PC-3 (cell line): ENCODE data around the gene SNORC. TPM values are rescaled to one million over a fixed set of nuclear protein-coding genes. Genes with fewer than 3 reads are reported as not detected.

Experiments
- ATAC-seq: fragments of 200-7000 bp; cut with Tn5 transposase; 2 replicates; pipeline ENCODE4 v1.9.1; 2020; ENCODE audit warnings: mild to moderate bottlenecking, moderate library complexity
- BruUV-seq: library from RNA; stranded (reverse); fragments of 400-500 nt; replicated peaks from 2 replicates; lab custom pipeline; 2021; lab: Mats Ljungman, UMichigan
- CTCF ChIA-PET: fragments of 300-600 bp; sonication (Branson Sonifier 250); formaldehyde crosslinking; loops from one replicate; lab custom pipeline; 2022; ENCODE audit warnings: antibody characterized with exemption; lab: Charles Lee
- POLR2A ChIA-PET: fragments of 300-600 bp; sonication (Branson Sonifier 250); formaldehyde crosslinking; loops from one replicate; lab custom pipeline; 2022; ENCODE audit warnings: antibody characterized with exemption; ENCODE audit not compliant: unreplicated experiment; lab: Charles Lee
- DNase-seq: peaks from one replicate; pipeline ENCODE4 v3.0.0-alpha.2; 2015
- H2AFZ ChIP-seq: fragments of 300-600 bp; sonication (generic); 2 replicates; pipeline ENCODE4 v1.6.0; 2016; ENCODE audit warnings: antibody characterized with exemption, low read length
- H3F3A ChIP-seq: fragments of 300-600 bp; sonication (generic); one replicate; pipeline ENCODE4 v1.6.0; 2017; ENCODE audit warnings: antibody characterized with exemption, low read length, control low read depth, mild to moderate bottlenecking; ENCODE audit not compliant: unreplicated experiment
- H3K27ac ChIP-seq: fragments of 300-600 bp; sonication (generic); 2 replicates; pipeline ENCODE4 v1.5.1; 2016; ENCODE audit warnings: mild to moderate bottlenecking, low read length
- H3K27me3 ChIP-seq: fragments of 300-600 bp; sonication (generic); 2 replicates; pipeline ENCODE4 v1.6.1; 2016; ENCODE audit warnings: low read length, mixed read lengths
- H3K36me3 ChIP-seq: fragments of 300-600 bp; sonication (generic); 2 replicates; pipeline ENCODE4 v1.6.1; 2016; ENCODE audit warnings: low read depth, mixed run types, low read length, mixed read lengths
- H3K4me1 ChIP-seq: fragments of 300-600 bp; sonication (generic); 2 replicates; pipeline ENCODE4 v1.5.1; 2016; ENCODE audit warnings: low read length; ENCODE audit not compliant: insufficient read depth
- H3K4me2 ChIP-seq: fragments of 300-600 bp; sonication (generic); 2 replicates; pipeline ENCODE4 v1.6.0; 2016; ENCODE audit warnings: low read length
- H3K4me3 ChIP-seq: fragments of 300-600 bp; sonication (generic); 2 replicates; pipeline ENCODE4 v1.5.1; 2016; ENCODE audit warnings: mild to moderate bottlenecking, low read length, mixed read lengths
- H3K79me2 ChIP-seq: fragments of 300-600 bp; sonication (generic); 2 replicates; pipeline ENCODE4 v1.6.1; 2017; ENCODE audit warnings: low read length, mixed read lengths
- H3K9ac ChIP-seq: fragments of 300-600 bp; sonication (generic); 2 replicates; pipeline ENCODE4 v1.6.0; 2016; ENCODE audit warnings: mild to moderate bottlenecking, low read length
- H3K9me2 ChIP-seq: fragments of 300-600 bp; sonication (generic); replicated peaks from 2 replicates; pipeline ENCODE4 v1.6.1; 2016; ENCODE audit warnings: mixed run types, low read length, mixed read lengths
- H3K9me3 ChIP-seq: fragments of 300-600 bp; sonication (generic); 2 replicates; pipeline ENCODE4 v1.6.1; 2016; ENCODE audit warnings: low read length, mixed read lengths
- H4K20me1 ChIP-seq: fragments of 300-600 bp; sonication (generic); 2 replicates; pipeline ENCODE4 v1.6.1; 2016; ENCODE audit warnings: low read length, mixed read lengths
- CTCF ChIP-seq: fragments of 300-600 bp; sonication (generic); conservative IDR thresholded peaks from 2 replicates; pipeline ENCODE4 v1.5.1; 2017; ENCODE audit warnings: antibody characterized with exemption, low read depth, mild to moderate bottlenecking, low read length
- EZH2 ChIP-seq: fragments of 300-600 bp; sonication (generic); IDR thresholded peaks from one replicate; pipeline ENCODE4 v1.6.1; 2017; ENCODE audit warnings: antibody characterized with exemption, mild to moderate bottlenecking, low read length; ENCODE audit not compliant: unreplicated experiment
- EZH2phosphoT487 ChIP-seq: fragments of 300-600 bp; sonication (generic); IDR thresholded peaks from 2 replicates; pipeline ENCODE4 v1.6.1; 2018; ENCODE audit warnings: mild to moderate bottlenecking, antibody characterized with exemption, low read length, borderline replicate concordance
- intact Hi-C: fragments of 100-400 bp; cut with micrococcal nuclease; formaldehyde crosslinking; loops from 2 replicates; pipeline ENCODE4 v1.9.0; 2023
- total RNA-seq: library from RNA; depleted of rRNA; stranded (reverse); fragments of >200 nt; gene quantifications from 2 replicates; pipeline ENCODE4 v1.2.3, GENCODE V29; 2014

The SNORC gene
- total RNA-seq, 1 experiment from 2014 or later: 11.1 TPM

- BruUV-seq: no TSS peak
- Histone ChIP-seq H3K9ac (no peak overlapping the region), H3K27me3 (no peaks in the 10 kb centered on the region), H3K4me3 (no peak overlapping the region), H2AFZ (no peak overlapping the region), H3K4me2 (no peak overlapping the region), H4K20me1 (no peaks in the 10 kb centered on the region), H3K9me2 (no peaks in the 10 kb centered on the region), H3K9me3 (no peaks in the 10 kb centered on the region), H3K36me3 (peaks cover 10% of the 10 kb centered on the region), H3F3A (no peaks in the 10 kb centered on the region), H3K79me2 (peaks cover 18% of the 10 kb centered on the region), H3K4me1 (peaks cover 14% of the 10 kb centered on the region; the same call in 1 of the 2 replicates), H3K27ac (no peak overlapping the region)
- intact Hi-C loops: no loop called here
- TF ChIP-seq CTCF: no peak
- no peak for TF ChIP-seq EZH2
- TF ChIP-seq EZH2phosphoT487: no peak
- no peak for ATAC-seq
- no peak for DNase-seq
- POLR2A ChIA-PET: no interaction called here
- CTCF ChIA-PET: no interaction called here
Measured at GRCh38 chr2:232882505-232883115, 12.5 kb downstream of the SNORC start.

GRCh38 chr2:232883116-232883721 lies 13.2 kb downstream of the SNORC start:
- H3K9ac ChIP-seq: no peak overlapping the region
- no peak for DNase-seq
- no peaks in the 10 kb centered on the region for H3K9me2 ChIP-seq
- H3F3A ChIP-seq: no peaks in the 10 kb centered on the region
- no peak overlapping the region for H3K4me2 ChIP-seq
- H4K20me1 ChIP-seq: no peaks in the 10 kb centered on the region
- POLR2A ChIA-PET: no interaction called here
- peaks cover 12% of the 10 kb centered on the region for H3K79me2 ChIP-seq
- intact Hi-C loops: no loop called here
- peaks cover 10% of the 10 kb centered on the region for H3K36me3 ChIP-seq
- H3K27ac ChIP-seq: no peak overlapping the region
- CTCF ChIA-PET: no interaction called here
- peaks cover 10% of the 10 kb centered on the region; the same call in 1 of the 2 replicates for H3K4me1 ChIP-seq
- BruUV-seq: no TSS peak
- H3K9me3 ChIP-seq: no peaks in the 10 kb centered on the region
- ATAC-seq: no peak
- TF ChIP-seq CTCF (no peak), EZH2 (no peak), EZH2phosphoT487 (no peak)
- H2AFZ ChIP-seq: no peak overlapping the region
- no peak overlapping the region for H3K4me3 ChIP-seq
- no peaks in the 10 kb centered on the region for H3K27me3 ChIP-seq

GRCh38 chr2:232884001-232884421 lies 13.9 kb downstream of the SNORC start:
- intact Hi-C loops: no loop called here
- H3K36me3 ChIP-seq: peaks cover 10% of the 10 kb centered on the region
- H3F3A ChIP-seq: no peaks in the 10 kb centered on the region
- H3K9ac ChIP-seq: no peak overlapping the region
- H3K9me3 ChIP-seq: no peaks in the 10 kb centered on the region
- no peak overlapping the region for H2AFZ ChIP-seq
- peaks cover 5% of the 10 kb centered on the region; the same call in 1 of the 2 replicates for H3K79me2 ChIP-seq
- no TSS peak for BruUV-seq
- no peak overlapping the region for H3K4me2 ChIP-seq
- H3K4me1 ChIP-seq: peaks cover 10% of the 10 kb centered on the region; the same call in 1 of the 2 replicates
- no peak overlapping the region for H3K4me3 ChIP-seq
- no peak overlapping the region for H3K27ac ChIP-seq
- H3K27me3 ChIP-seq: no peaks in the 10 kb centered on the region
- DNase-seq (no peak), ATAC-seq (no peak)
- H4K20me1 ChIP-seq: no peaks in the 10 kb centered on the region
- POLR2A ChIA-PET: no interaction called here
- CTCF ChIA-PET: no interaction called here
- TF ChIP-seq EZH2: no peak
- no peak for TF ChIP-seq CTCF
- no peak for TF ChIP-seq EZH2phosphoT487
- no peaks in the 10 kb centered on the region for H3K9me2 ChIP-seq
